Measurements from ENCODE around the gene FGF14.
A peak's percentile ranks its signal among the peaks of the same experiment; 100 is the strongest.

FGF14 gene

DNA sequence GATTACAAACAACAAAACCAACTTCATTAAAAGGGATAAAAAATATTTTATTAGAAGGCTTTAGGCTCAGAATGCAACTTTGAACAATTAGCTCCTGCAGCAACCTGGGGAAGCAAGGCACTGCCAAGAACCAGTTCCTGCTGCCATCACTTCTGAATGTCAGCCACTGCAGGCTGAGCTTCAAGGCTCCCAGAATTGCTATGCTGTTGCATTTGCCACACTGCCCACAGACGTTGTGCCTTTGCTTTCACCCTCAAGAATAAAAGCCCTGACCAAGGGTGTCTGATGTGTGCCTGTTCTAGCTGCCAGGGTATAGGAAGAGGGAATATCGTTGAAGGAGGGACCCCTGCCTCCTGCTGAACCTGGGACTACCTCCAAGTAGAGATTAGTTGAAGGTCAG is 711.0 kb downstream of the FGF14 start:
- no peaks in the 10 kb centered on the region for H3K4me1 ChIP-seq (ENCODE audit: control insufficient read depth in 1 of 2, insufficient read depth in 2 of 2, low read length in 2 of 2)
- no peaks in the 10 kb centered on the region for H3K27me3 ChIP-seq (ENCODE audit: insufficient read depth, low read length)
- H2BK120ac ChIP-seq (ENCODE audit: insufficient read depth, low read length, poor library complexity) = no peak overlapping the region
- H3K79me2 ChIP-seq (ENCODE audit: control insufficient read depth, insufficient read depth, low read length, poor library complexity) = no peaks in the 10 kb centered on the region
- H4K91ac ChIP-seq (ENCODE audit: low read depth, low read length) = no peak overlapping the region
- H3K4me2 ChIP-seq (ENCODE audit: low read length) = no peak overlapping the region
- DNase-seq = no peak
- no peak overlapping the region for H3K18ac ChIP-seq (ENCODE audit: low read length)
- no peaks in the 10 kb centered on the region for H3K79me1 ChIP-seq (ENCODE audit: low read length)
- no peak overlapping the region for H3K27ac ChIP-seq (ENCODE audit: low read depth, low read length)
- H2BK12ac ChIP-seq (ENCODE audit: low read length) = no peak overlapping the region
- H4K12ac ChIP-seq (ENCODE audit: low read depth, low read length) = no peak overlapping the region
- no peak overlapping the region for H3K4ac ChIP-seq (ENCODE audit: low read depth, low read length)
- H2BK5ac ChIP-seq (ENCODE audit: low read depth, low read length, poor library complexity) = no peak overlapping the region
- no peak overlapping the region for H3K14ac ChIP-seq (ENCODE audit: low read length)
- no peak overlapping the region for H3K4me3 ChIP-seq (ENCODE audit: low read depth, low read length)
- no CpG with 5 or more reads among the region's 2 CpGs for WGBS (ENCODE audit: extremely low coverage, insufficient coverage, insufficient read length)
- no peak overlapping the region for H2AK5ac ChIP-seq (ENCODE audit: low read length)
- H3K9ac ChIP-seq (ENCODE audit: low read length) = no peak overlapping the region
- H4K8ac ChIP-seq (ENCODE audit: low read depth, low read length) = no peak overlapping the region
- H3K36me3 ChIP-seq (ENCODE audit: control insufficient read depth in 1 of 2, insufficient read depth in 2 of 2, low read length in 2 of 2) = no peaks in the 10 kb centered on the region
- no peak overlapping the region for H2AFZ ChIP-seq (ENCODE audit: insufficient read depth, low read length, poor library complexity)
- H3K9me3 ChIP-seq (ENCODE audit: insufficient read depth, low read depth, low read length) = no peaks in the 10 kb centered on the region
- no peak overlapping the region for H3K23ac ChIP-seq (ENCODE audit: low read length)

DNA sequence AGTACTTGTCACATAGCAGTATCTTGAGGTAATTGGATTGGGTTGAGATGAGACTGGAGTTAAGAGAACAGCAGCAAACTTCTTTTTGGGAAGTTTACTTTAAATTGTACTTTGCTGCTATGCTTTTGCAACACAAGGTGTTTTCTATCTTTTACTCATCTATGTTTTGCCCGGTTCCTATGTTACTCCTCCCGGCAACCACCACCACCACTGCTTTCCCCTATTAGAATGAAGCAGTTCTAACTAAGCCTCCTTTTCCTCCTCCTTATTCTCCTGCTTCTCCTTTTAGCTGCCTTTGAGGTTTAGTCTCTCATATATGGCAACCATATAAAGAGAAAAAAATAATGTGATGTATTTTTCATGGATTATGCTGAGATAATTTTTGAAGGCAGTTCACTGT is 715.8 kb downstream of the FGF14 start:
- Histone ChIP-seq H2BK5ac (ENCODE audit: low read depth, low read length, poor library complexity) (no peak overlapping the region), H3K9me3 (ENCODE audit: insufficient read depth, low read depth, low read length) (no peaks in the 10 kb centered on the region), H3K79me2 (ENCODE audit: control insufficient read depth, insufficient read depth, low read length, poor library complexity) (no peaks in the 10 kb centered on the region), H4K91ac (ENCODE audit: low read depth, low read length) (no peak overlapping the region), H3K4me2 (ENCODE audit: low read length) (no peak overlapping the region), H3K4me1 (ENCODE audit: control insufficient read depth in 1 of 2, insufficient read depth in 2 of 2, low read length in 2 of 2) (no peaks in the 10 kb centered on the region), H2AFZ (ENCODE audit: insufficient read depth, low read length, poor library complexity) (no peak overlapping the region), H3K23ac (ENCODE audit: low read length) (no peak overlapping the region), H2BK12ac (ENCODE audit: low read length) (no peak overlapping the region), H4K12ac (ENCODE audit: low read depth, low read length) (no peak overlapping the region), H2AK5ac (ENCODE audit: low read length) (no peak overlapping the region), H3K79me1 (ENCODE audit: low read length) (no peaks in the 10 kb centered on the region), H3K18ac (ENCODE audit: low read length) (no peak overlapping the region), H3K36me3 (ENCODE audit: control insufficient read depth in 1 of 2, insufficient read depth in 2 of 2, low read length in 2 of 2) (no peaks in the 10 kb centered on the region), H3K27me3 (ENCODE audit: insufficient read depth, low read length) (no peaks in the 10 kb centered on the region), H3K27ac (ENCODE audit: low read depth, low read length) (no peak overlapping the region), H3K4me3 (ENCODE audit: low read depth, low read length) (no peak overlapping the region), H3K14ac (ENCODE audit: low read length) (no peak overlapping the region), H4K8ac (ENCODE audit: low read depth, low read length) (no peak overlapping the region), H2BK120ac (ENCODE audit: insufficient read depth, low read length, poor library complexity) (no peak overlapping the region), H3K4ac (ENCODE audit: low read depth, low read length) (no peak overlapping the region), H3K9ac (ENCODE audit: low read length) (no peak overlapping the region)
- WGBS (ENCODE audit: extremely low coverage, insufficient coverage, insufficient read length) = no CpG with 5 or more reads among the region's 2 CpGs
- peak in 1 of 2 donors; percentile 36 for DNase-seq

DNA sequence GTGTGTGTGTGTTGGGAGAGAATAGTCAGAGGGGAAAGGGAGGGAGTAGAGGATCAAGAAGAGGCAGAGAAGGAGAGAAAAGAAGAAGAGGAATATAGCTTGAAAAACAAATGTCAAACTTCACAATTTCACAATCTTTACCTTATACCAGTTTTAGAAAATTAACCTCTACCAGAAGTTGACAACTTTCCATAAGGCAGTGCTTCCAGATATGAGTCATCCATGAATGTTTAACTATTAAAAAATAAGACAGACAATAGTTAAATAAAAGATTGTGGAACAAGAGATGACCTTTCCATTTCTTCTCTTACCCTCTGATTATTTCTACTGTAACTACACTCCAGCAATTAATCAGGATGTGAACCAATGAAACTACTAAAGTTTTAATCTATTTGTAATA is 720.0 kb downstream of the FGF14 start:
- H4K91ac ChIP-seq (ENCODE audit: low read depth, low read length) = no peak overlapping the region
- H2AK5ac ChIP-seq (ENCODE audit: low read length) = no peak overlapping the region
- no peak overlapping the region for H3K18ac ChIP-seq (ENCODE audit: low read length)
- H3K4me1 ChIP-seq (ENCODE audit: control insufficient read depth in 1 of 2, insufficient read depth in 2 of 2, low read length in 2 of 2) = no peaks in the 10 kb centered on the region
- no peaks in the 10 kb centered on the region for H3K36me3 ChIP-seq (ENCODE audit: control insufficient read depth in 1 of 2, insufficient read depth in 2 of 2, low read length in 2 of 2)
- no peak overlapping the region for H2BK12ac ChIP-seq (ENCODE audit: low read length)
- no peak overlapping the region for H3K14ac ChIP-seq (ENCODE audit: low read length)
- no peak overlapping the region for H2AFZ ChIP-seq (ENCODE audit: insufficient read depth, low read length, poor library complexity)
- no peak overlapping the region for H3K4me3 ChIP-seq (ENCODE audit: low read depth, low read length)
- H4K8ac ChIP-seq (ENCODE audit: low read depth, low read length) = no peak overlapping the region
- no peak overlapping the region for H3K27ac ChIP-seq (ENCODE audit: low read depth, low read length)
- H3K9me3 ChIP-seq (ENCODE audit: insufficient read depth, low read depth, low read length) = no peaks in the 10 kb centered on the region
- H4K12ac ChIP-seq (ENCODE audit: low read depth, low read length) = no peak overlapping the region
- no peaks in the 10 kb centered on the region for H3K79me2 ChIP-seq (ENCODE audit: control insufficient read depth, insufficient read depth, low read length, poor library complexity)
- no peak for DNase-seq
- H2BK5ac ChIP-seq (ENCODE audit: low read depth, low read length, poor library complexity) = no peak overlapping the region
- no peak overlapping the region for H3K23ac ChIP-seq (ENCODE audit: low read length)
- no peak overlapping the region for H3K4ac ChIP-seq (ENCODE audit: low read depth, low read length)
- H3K79me1 ChIP-seq (ENCODE audit: low read length) = no peaks in the 10 kb centered on the region
- H3K27me3 ChIP-seq (ENCODE audit: insufficient read depth, low read length) = no peaks in the 10 kb centered on the region
- no peak overlapping the region for H2BK120ac ChIP-seq (ENCODE audit: insufficient read depth, low read length, poor library complexity)
- H3K9ac ChIP-seq (ENCODE audit: low read length) = no peak overlapping the region
- H3K4me2 ChIP-seq (ENCODE audit: low read length) = no peak overlapping the region

DNA sequence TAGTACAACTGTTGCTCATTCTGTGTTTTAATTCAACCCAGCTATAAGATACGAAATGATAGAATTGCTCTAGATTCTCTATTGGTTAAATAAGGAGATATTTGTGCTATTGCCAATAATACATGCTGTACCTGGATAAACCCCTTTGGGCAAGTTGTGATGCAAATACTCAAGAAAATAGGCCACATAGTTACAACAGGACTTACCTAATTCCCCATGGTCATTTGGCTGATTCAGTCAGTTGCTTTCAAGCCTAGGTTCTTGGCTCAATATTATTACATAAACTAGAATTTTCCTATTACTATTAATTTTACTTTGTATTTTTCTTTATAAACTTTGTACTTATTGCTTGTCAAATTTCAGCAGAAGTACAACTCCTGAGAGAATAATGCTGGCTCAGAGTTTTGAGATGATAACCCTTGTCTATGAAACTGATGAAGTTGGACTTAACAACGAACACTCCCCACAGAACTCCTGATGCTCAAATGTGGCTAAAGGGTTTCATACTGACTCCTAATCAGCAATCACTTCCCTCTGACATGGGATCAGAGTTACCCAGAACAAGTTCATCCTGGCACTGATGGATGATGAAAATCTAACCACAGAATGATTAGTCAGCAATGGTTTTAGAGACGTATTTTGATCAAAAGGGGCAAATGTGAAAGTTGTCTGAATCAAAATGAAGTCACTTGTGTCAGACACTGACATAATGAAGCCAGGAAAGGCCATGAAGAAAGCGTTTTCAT is 728.3 kb downstream of the FGF14 start:
- Histone ChIP-seq H3K9ac (ENCODE audit: low read length) (no peak overlapping the region), H3K4me2 (ENCODE audit: low read length) (no peak overlapping the region), H2BK5ac (ENCODE audit: low read depth, low read length, poor library complexity) (no peak overlapping the region), H3K23ac (ENCODE audit: low read length) (no peak overlapping the region), H3K4me3 (ENCODE audit: low read depth, low read length) (no peak overlapping the region), H3K14ac (ENCODE audit: low read length) (no peak overlapping the region), H3K27ac (ENCODE audit: low read depth, low read length) (no peak overlapping the region), H3K9me3 (ENCODE audit: insufficient read depth, low read depth, low read length) (no peaks in the 10 kb centered on the region), H4K91ac (ENCODE audit: low read depth, low read length) (no peak overlapping the region), H2AK5ac (ENCODE audit: low read length) (no peak overlapping the region), H3K4me1 (ENCODE audit: control insufficient read depth in 1 of 2, insufficient read depth in 2 of 2, low read length in 2 of 2) (no peaks in the 10 kb centered on the region), H2AFZ (ENCODE audit: insufficient read depth, low read length, poor library complexity) (no peak overlapping the region), H3K79me2 (ENCODE audit: control insufficient read depth, insufficient read depth, low read length, poor library complexity) (no peaks in the 10 kb centered on the region), H2BK120ac (ENCODE audit: insufficient read depth, low read length, poor library complexity) (no peak overlapping the region), H3K27me3 (ENCODE audit: insufficient read depth, low read length) (no peaks in the 10 kb centered on the region), H3K4ac (ENCODE audit: low read depth, low read length) (no peak overlapping the region), H3K79me1 (ENCODE audit: low read length) (no peaks in the 10 kb centered on the region), H3K18ac (ENCODE audit: low read length) (no peak overlapping the region), H3K36me3 (ENCODE audit: control insufficient read depth in 1 of 2, insufficient read depth in 2 of 2, low read length in 2 of 2) (no peaks in the 10 kb centered on the region), H2BK12ac (ENCODE audit: low read length) (no peak overlapping the region), H4K12ac (ENCODE audit: low read depth, low read length) (no peak overlapping the region), H4K8ac (ENCODE audit: low read depth, low read length) (no peak overlapping the region)
- whole genome bisulfite sequencing (ENCODE audit: extremely low coverage, insufficient coverage, insufficient read length) = no CpG with 5 or more reads among the region's 4 CpGs
- no peak for DNase-seq
